SIG-M5 treated with dmso at 0.1 percent for 504 hours (cell line): ENCODE results near the gene ZNF45.
"Not testable (repeated sequence)": the region's sequence is repeated elsewhere in the genome, so short reads cannot be mapped to it uniquely, and the experiment has no call there.

ENCODE experiments used
- DNase-seq: peaks from one replicate; lab custom pipeline; 2025; ENCODE audit not compliant: unreplicated experiment; lab: John Stamatoyannopoulos, UW

ZNF45 gene

DNA sequence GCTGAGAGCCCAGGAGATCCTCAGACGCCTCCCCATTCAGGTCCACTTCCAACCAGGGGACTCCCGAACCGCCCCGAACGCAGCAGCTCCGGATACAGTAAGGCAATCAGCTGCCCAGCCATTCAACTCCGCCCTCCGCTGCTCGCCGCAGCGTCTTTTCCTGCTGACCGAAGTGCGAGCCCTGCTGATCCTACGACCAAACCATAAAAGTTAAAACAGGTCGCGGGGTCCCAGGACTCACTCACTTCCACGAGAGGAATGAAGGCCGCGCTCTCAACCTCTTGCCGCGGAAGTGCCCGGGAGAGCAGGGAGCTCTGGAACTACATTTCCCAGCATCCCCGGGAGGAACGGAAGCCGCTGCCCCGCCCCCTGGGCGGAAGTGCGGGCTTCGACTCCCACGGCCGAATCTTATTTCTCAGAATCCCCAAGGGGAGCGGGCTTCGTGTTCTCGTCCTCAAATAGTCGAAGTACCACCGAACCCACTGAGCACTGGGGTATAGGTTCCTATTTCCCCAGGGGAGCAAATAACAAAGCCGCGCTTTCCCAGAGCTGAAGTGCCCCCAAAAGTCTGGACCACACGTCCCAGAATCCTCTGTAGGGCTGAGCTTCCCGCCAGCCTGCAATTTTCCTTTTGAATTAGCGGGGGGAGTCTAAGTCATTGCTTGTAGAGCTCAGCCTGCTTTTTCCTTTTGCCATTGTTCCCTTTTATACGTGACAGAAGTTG is at the start of gene ZNF45:
TSS of gene ZNF45 (minus strand) at position 298 of the 724 bp plus-strand sequence. CDS start 13,097 bp downstream, outside the sequence.
- peak; percentile 84 for DNase-seq

DNA sequence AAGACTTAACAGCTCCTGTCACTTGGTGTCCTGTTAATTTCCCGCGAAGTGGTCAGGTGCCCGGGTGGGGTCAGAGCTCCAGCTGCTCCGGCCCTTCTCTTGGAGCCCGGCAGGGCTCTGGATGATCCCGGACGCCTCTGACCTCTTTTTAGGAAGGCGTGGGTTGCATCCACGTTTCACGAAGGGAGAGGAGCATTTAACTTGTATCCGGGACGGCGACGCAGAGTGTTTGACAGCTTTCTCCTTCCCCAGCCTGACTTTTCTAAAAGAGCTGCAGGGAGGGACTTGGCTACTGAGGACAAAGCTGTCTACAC is 49.6 kb upstream of the ZNF45 start:
- DNase-seq = no peak

DNA sequence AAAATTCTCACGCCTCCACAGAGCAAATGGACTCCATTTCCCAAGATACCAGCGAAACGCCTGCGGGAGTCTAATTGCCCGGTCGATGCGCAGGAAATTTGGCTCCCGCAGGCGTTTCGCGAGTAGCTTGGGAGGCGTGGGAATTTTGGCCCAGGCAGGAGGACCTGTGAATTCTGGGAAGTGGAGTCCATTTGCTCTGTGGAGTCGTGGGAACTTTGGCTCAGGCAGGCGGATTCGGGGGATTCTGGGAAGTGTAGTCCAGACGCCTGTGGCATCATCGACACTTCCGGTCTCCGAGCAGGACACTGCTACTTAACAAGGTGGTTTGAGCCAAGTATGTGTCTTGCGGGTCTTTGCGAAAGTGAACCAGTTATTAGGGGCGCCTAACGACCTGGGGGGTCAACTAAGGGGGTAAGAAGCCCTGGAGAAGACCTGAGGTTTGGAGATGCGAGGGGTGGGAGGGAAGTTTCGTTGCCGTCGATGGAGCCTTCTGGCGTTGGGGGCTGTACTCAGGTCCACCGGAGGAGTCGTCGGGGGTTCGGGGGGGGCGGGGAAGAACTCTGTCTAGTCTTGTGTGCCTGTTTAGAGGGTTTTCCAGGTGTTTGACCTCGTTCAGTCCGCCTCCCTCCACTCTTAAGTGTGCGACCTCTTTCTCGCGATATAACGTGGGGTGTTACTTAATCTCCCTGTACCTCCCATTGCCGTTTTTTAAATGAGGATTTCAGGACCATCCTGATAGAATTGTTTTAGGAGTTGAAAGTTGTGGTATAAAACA is 49.0 kb upstream of the ZNF45 start, which contains the start of gene ZNF155:
TSS of gene ZNF155 (plus strand) at position 277 of the 775 bp plus-strand sequence. CDS start 4,356 bp downstream, outside the sequence.
- peak; percentile 89 for DNase-seq

DNA sequence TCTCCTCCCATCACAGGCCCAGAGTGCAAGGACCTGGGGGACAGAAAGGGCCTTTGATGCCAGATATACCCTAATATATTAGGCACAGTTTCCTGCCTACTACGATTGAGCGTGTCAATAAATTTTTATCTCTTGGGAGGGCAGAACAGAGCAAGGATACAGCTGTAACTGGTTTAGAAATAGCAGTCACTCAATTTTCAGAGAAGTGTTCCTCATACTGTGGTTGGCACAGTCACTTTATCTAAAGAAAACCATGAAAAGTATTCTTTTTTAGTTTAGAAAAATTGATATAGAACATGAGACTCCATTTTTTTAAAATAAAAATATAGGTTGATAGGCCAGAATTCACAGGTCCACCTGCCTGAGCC is 48.4 kb upstream of the ZNF45 start:
- DNase-seq = no peak

DNA sequence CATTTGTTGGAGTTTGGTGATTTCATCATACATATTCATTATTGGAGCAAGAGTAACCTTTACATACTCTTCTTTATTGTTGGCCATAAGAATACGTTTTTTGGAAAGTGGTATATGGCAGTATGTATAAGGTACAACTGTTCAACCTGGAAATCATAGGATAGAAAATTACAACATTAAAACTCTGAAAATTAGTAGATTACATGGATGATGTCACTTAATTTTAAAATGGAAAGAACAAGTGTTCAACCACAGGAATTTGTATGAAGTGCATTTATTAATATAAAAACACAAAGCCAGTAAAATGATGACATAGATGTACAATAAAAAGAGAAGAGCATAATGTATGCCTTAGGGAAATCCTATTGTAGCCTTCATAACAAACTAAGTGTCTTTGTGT is 41.6 kb upstream of the ZNF45 start:
- no peak for DNase-seq

DNA sequence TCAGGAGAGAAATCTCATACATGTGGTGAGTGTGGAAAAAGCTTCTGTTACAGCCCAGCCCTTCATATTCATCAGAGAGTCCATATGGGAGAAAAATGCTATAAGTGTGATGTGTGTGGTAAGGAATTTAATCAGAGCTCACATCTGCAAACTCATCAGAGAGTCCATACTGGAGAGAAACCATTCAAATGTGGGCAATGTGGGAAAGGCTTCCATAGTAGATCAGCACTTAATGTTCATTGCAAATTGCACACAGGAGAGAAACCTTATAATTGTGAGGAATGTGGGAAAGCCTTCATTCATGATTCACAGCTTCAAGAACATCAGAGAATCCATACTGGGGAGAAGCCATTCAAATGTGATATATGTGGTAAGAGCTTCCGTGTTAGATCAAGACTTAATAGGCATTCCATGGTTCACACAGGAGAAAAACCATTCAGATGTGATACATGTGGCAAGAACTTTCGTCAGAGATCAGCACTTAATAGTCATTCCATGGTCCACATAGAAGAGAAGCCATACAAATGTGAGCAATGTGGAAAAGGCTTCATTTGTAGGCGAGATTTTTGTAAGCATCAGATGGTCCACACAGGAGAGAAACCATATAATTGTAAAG is 31.1 kb upstream of the ZNF45 start:
- no peak for DNase-seq

DNA sequence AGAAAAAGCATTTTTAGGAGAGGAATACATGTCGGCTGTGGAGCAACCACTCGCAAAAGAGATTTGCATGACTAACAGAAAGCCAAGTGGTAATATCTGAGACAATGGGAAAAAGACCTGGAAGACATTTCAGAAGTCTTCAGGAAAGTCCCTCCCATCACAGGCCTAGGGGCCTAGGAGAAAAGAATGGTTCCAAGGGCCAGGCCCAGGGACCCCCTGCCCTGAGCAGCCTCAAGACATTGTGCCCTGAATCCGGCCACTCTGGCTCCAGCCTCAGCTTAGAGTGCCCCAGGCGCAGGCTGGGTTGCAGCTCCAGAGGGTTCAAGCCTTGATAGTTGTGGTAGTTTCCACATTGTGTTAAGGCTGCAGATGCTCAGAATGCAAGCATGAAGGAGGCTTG is 25.3 kb upstream of the ZNF45 start:
- DNase-seq = no peak

DNA sequence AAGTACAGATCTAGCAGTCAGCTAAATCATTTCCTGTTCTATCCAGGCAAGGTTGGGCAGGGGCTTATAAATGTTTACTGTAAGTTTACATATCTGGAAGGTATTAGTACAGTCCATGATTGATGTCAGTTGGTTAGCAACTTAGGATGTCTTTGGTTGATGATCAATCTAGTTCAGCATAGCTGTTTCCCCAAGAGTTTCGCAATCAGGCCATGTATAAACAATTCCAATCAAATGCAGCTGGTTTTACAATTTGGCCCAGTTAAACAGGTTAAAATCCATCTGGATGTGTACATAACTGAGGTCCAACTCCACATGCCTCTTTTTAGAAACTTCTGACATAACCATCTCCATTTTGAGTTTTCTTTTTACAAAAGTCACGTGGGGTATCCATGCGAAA is 22.8 kb upstream of the ZNF45 start:
- DNase-seq = no peak

DNA sequence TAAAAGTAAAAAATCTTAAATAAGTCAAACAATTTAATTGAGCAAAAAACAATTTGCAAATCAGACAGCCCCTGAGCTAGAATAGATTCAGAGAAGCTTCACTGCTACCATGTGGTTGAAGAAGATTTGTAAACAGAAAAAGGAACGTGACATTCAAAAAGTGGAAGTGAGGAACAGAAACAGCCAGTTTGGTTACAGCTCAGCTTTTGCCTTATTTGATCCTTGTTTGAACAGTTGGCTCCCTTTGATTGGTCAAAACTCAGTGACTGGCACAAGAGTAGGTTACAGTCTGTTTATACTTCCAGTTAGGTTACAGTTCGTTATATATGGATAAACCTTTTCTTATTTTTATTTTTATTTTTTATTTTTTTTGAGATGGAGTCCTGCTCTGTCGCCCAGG is 21.7 kb upstream of the ZNF45 start:
- DNase-seq = peak; percentile 23

DNA sequence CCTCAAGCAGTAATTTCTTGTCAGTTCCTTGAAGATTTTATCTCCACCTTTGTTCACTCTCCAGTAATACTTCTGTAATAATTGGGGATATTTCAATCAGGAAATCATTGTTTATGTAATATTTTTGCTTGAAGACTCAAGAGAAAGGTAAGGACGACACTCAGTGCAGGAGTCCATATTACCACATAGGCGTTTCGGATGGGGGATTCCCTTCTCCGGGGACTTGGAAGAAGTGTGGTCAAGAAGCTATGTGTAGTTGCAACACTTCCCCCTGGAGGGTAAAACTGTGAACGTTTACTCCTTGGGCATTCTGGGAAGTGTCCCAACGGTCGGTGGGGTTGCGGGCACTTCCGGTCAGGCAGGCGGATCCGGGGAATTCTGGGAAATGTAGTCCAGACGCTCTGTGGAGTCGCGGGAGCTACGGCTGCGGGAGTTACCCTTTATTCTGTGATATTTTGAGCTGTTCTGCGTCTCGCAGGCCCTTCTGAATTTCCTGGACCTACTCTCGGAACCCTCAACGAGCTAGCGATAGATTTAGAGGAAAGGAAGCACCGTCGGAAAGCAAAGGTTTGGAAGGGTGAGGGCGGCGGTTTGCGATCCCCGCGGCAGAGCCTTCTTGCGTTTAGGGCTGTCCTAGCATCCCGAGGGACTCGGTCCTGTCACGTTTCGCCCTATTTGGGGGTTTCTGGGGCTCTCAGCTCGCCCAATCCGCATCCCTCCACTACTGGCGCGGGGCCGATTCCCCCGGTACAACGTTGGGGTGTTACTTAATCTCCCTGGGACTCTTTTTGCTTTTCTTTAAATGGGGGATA is 16.0 kb upstream of the ZNF45 start, which contains the start of gene ZNF221:
TSS of gene ZNF221 (plus strand) at position 395 of the 812 bp plus-strand sequence. CDS start 11,499 bp downstream, outside the sequence.
- peak; percentile 91 for DNase-seq

DNA sequence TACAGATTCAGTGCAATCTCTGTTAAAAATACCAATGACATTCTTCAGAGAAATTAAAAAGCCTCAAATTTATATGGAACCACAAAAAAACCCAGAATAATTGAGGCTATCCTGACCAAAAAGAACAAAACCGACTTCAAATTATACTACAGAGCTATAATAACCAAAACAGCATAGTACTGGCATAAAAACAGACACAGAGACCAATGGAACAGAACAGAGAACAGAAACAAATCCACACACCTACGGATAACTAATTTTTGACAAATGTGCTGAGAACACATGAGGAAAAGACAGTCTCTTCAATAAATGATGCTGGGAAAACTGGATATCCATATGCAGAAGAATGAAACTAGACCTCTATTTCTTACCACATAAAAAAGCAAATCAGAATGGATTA is 14.7 kb upstream of the ZNF45 start:
- DNase-seq = not testable (repeated sequence)

DNA sequence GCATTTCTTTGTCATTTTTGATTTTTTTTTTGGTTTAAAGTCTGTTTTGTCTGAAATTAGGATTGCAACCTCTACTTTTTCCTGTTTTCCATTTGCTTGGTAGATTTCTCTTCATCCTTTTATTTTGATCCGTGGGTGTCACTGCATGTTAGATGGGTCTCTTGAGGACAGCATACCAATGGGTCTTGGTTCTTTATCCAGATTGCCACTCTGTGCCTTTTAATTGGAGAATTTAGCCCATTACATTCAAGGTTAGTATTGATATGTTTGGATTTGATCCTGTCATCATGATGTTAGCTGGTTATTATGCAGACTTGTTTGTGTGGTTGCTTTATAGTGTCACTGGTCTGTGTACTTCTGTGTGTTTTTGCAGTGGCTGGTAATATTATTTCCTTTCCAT is 12.3 kb upstream of the ZNF45 start:
- not testable (repeated sequence) for DNase-seq

DNA sequence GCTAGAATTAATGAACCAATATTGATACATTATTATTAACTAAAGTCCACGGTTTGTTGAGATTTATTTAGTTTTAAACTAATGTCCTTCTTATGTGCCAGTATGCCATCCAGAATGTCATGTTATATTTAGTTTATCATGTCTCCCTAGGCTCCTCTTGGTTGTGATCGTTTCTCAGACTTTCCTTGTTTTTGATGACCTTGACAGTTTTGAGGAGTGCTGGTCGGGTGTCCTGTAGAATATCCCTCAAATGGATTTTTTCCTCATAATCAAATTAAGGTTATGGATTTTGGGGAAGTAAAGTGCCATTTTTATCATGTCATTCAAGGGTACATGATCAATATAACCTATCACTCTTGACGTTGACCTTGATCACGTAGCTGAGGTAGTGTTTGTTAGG is 6.1 kb upstream of the ZNF45 start:
- no peak for DNase-seq

DNA sequence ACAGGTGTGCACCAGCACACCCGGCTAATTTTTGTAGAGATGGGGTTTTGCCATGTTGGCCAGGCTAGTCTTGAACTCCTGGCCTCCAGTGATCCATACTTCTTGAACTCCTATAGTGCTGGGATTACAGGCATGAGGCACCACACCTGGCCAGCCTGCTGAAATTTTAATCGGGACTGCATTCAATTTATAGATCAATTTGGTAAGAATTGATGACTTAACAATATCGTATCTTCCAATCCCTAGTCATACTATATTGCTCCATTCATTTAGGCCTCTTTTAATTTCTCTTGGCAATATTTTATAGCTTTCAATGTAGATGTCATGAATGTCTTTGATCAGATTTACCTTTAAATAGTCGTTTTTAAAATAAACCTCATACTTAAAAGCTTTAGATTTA is 5.6 kb upstream of the ZNF45 start:
- no peak for DNase-seq

DNA sequence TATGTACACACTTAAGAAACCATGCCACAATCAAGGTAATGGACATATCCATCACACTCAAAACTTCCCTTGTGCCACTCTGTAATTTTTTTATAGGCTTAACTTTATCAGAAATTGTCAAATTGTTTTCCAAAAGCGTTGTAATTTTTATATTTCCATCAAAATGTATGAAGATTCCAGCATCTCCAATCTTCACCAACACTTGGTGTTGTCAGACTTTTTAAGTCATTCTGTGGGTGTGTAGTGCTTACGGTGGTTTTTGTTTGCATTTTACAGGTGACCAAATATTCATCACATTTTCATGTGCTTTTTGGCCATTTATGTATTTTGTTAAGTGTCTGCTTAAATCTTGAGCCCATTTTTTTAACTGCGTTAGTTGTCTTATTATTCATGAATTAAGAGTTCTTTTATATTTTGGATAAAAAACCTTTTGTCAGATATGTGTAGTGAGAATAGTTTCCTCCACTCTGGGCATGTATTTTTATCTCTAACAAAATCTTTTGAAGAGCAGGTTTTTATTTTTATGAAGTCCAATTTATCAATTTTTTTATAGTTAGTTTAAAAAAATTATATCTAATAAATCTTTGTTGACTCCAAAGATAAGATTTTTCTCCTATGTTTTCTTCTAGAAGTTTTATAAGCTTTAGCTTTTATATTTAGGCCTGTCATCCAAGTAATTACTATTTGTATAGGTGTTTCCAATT is 4.6 kb upstream of the ZNF45 start:
- no peak for DNase-seq

DNA sequence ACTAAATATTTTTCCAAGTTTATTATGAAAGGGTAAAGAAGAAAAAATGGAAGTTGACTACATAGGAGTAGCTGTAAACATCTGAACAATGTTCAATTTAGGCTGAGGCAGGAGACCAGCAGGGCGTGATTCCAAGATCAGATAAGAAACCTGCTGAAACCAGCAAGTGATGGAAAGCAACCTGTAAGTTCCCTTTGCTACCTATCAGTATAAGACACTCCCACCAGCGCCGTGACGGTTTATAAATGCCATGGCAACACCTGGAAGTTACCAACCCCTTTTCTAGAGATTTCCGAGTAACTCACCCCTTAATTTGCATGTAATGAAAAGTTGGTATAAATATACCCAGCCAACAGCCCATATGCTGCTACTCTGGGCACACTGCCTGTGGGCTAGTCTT is 1.1 kb upstream of the ZNF45 start:
- DNase-seq = no peak

DNA sequence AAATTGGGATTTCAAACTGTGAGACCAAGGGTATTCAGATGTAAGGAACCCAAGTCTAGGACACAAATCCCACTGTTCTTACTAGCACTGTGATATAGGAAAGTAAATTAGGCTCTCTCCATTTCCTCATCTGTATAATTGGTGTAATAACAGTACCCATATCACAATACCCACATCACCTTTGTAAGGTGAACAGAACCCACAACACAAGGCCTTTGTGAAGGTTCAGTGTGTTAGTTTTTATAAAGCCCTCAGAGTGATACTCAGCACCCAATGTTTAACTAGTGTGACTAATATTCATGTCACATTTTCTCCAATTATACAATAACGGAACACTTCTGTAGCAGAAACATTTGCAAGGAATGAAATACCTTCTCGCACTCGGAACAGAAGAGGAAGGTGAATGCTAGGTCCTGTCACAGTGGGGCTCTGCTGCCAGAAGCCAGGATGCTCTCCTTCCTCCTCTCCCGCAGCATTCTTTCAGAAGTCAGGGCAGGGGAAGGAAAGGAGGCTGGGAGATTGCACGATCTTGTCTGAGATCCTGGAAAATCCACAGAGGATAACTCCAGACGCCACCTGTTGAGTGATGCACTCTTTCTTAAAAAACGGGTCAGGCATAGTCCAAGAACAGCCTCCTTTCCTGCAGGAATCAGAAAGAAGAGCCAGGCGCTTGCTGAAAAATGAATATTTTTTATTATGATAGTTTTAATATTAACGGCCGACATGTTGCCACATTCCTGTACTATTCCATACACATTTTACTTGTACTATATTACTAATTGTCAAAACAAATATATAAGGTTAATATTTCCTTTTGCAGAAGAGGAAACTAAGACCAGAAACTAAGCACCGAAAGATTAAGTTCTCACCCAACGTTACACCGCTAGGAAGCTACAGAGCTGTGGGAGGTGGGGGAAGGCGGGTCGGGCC is 762 bp downstream of the ZNF45 start:
- DNase-seq = peak; percentile 3

DNA sequence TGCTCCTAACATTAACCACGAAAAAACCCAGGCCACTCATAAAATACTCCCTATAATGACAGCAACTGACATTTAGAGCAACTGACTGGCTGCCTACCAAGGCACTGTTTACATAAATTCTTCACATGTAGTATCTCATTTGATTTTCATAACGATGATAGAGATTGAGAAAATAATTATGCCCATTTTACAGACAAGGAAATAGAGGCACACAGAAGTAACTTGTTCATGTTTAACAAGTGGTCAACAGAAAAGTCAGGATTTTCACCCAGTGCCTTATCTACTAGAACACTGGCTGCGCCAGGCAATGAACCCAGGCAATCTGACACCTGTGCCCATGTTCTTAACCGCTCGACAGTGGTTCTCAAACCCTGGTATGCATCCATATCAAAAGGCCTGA is 6.3 kb downstream of the ZNF45 start:
- no peak for DNase-seq

DNA sequence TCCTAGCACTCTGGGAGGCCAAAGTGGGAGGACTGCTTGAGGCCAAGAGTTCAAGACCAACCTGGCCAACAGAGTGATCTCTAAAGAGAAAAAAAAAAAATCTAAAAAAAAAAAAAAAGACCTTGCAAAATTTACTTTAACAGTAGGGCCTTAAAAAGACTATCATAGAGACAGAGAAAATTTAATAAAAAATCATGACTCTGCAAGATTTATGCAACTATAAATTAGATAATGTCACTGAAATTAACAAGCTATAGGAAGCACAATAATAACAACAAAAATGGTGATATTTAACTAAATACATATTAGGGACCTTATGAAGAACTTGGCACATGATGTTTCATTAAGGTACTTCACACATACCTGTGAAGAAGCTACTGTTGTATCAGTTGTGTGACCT is 11.2 kb downstream of the ZNF45 start:
- DNase-seq = no peak

DNA sequence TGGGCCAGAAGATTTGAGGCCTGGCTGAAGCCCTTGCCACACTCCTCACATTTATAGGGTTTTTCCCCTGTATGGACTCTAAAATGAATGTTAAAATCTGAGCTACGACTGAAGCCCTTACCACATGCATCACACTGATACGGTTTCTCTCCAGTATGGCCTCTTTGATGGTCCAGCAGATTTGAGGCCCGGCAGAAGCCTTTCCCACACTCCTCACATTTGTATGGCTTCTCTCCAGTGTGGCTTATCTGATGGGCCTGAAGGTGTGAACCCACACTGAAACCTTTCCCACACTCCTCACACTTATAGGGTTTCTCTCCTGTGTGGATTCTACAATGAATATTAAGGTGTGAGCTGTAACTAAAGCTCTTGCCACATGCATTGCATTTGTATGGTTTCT is 21.0 kb downstream of the ZNF45 start:
- no peak for DNase-seq
